Loucy (cell line): ENCODE measurements around the gene ITGA8.
"Not testable (repeated sequence)": the region's sequence is repeated elsewhere in the genome, so short reads cannot be mapped to it uniquely, and the experiment has no call there.

Source experiments
- EZH2phosphoT487 ChIP-seq: fragments of 200-600 bp; IDR thresholded peaks from 2 replicates; pipeline ENCODE4 v1.6.1; 2018; ENCODE audit warnings: antibody characterized with exemption, mild to moderate bottlenecking, moderate library complexity, borderline replicate concordance
- TF ChIP-seq, protein P1 (sequence below): fragments of 200-600 bp; sonication (generic); conservative IDR thresholded peaks from 2 replicates; pipeline ENCODE4 v1.5.1; 2014; ENCODE audit warnings: mild to moderate bottlenecking, antibody characterized with exemption, low read length

DNA sequence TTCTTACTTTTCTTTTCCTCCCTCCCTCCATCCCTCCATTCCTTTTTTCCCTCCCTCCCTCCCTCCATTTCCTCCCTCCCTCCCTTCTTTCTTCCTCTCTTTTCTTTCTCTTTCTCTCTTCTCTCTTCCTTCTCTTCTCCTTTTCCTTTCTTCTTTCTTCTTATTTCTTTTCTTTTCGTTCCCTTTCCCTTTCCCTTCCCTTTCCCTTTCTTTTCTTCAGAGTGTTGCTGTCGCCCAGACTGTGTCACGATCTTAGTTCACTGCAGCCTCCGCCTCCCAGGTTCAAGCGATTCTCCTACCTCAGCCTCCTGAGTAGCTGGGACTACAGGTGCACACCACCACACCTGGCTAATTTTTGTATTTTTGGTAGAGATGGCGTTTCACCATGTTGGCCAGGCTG lies 42.5 kb upstream of the ITGA8 start:
- TF ChIP-seq, protein P1, sequence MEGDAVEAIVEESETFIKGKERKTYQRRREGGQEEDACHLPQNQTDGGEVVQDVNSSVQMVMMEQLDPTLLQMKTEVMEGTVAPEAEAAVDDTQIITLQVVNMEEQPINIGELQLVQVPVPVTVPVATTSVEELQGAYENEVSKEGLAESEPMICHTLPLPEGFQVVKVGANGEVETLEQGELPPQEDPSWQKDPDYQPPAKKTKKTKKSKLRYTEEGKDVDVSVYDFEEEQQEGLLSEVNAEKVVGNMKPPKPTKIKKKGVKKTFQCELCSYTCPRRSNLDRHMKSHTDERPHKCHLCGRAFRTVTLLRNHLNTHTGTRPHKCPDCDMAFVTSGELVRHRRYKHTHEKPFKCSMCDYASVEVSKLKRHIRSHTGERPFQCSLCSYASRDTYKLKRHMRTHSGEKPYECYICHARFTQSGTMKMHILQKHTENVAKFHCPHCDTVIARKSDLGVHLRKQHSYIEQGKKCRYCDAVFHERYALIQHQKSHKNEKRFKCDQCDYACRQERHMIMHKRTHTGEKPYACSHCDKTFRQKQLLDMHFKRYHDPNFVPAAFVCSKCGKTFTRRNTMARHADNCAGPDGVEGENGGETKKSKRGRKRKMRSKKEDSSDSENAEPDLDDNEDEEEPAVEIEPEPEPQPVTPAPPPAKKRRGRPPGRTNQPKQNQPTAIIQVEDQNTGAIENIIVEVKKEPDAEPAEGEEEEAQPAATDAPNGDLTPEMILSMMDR: not testable (repeated sequence)
- not testable (repeated sequence) for TF ChIP-seq EZH2phosphoT487
